Cardiac muscle cell (in vitro differentiated cells and primary cell): ENCODE data around the gene HSD17B12. TPM values are rescaled to one million over a fixed set of nuclear protein-coding genes. Genes with fewer than 3 reads are reported as not detected.
"Not testable (repeated sequence)": the region's sequence is repeated elsewhere in the genome, so short reads cannot be mapped to it uniquely, and the experiment has no call there.

ENCODE experiments used
- DNase-seq, 2 donors: peaks; one replicate each; pipeline versions ENCODE4 v3.0.0 to v3.0.0-alpha.2; 2010 to 2017; ENCODE audit warnings: low read depth in 1 of 2, low spot score in 1 of 2
- H3K27ac ChIP-seq: fragments of 200-600 bp; sonication (generic); 2 replicates; pipeline ENCODE4 v1.5.1; 2016
- H3K27me3 ChIP-seq: fragments of 200-600 bp; sonication (generic); 2 replicates; pipeline ENCODE4 v1.6.0; 2016; ENCODE audit warnings: control low read depth
- H3K36me3 ChIP-seq: fragments of 200-600 bp; sonication (generic); 2 replicates; pipeline ENCODE4 v1.5.1; 2016; ENCODE audit warnings: control low read depth
- H3K4me1 ChIP-seq: fragments of 200-600 bp; sonication (generic); 2 replicates; pipeline ENCODE4 v1.8.1; 2017; ENCODE audit warnings: low read depth, mild to moderate bottlenecking, mixed run types
- H3K4me3 ChIP-seq: fragments of 200-600 bp; sonication (generic); 2 replicates; pipeline ENCODE4 v1.5.1; 2016; ENCODE audit warnings: mild to moderate bottlenecking
- H3K9me3 ChIP-seq: fragments of 200-600 bp; sonication (generic); 2 replicates; pipeline ENCODE4 v1.5.1; 2017; ENCODE audit warnings: low read depth, mild to moderate bottlenecking, control low read depth
- polyA plus RNA-seq: library from polyadenylated mRNA; unstranded; fragments of >200 nt; fragmentation: Nextera tagmentation; extraction: Ambion mirVana; gene quantifications from 2 replicates; pipeline ENCODE4 v1.2.1, GENCODE V29; 2016
- total RNA-seq: library from RNA; depleted of rRNA; stranded (reverse); fragments of >200 nt; gene quantifications from 2 replicates; pipeline ENCODE4 v1.2.3, GENCODE V29; 2016
- TF ChIP-seq, protein P1 (sequence below): IDR thresholded peaks from 2 replicates; pipeline ENCODE4 v1.5.1; 2012; ENCODE audit warnings: low read depth, mild to moderate bottlenecking, low read length

HSD17B12 gene
- total and polyA plus RNA-seq, 2 experiments from 2014 or later = 68.9 to 89.0 TPM

DNA sequence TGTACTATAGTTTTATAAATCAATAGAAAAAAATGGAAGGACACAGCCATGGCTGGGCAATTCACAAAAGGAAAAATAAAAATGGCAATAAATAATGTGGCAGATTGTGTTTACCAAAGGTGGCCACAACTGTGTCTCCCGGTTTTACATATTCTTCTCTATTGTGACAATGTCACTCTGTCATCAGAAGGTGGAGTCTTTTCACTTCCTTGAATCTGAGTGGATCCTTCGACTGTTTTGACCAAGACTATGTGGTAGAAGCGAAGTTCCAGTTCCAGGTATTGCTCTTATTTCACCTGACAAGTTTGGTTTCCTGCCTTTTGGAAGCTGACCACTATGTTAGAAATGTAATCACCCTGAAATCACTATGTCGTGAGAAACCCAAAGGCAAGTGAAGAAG lies 31.0 kb upstream of the HSD17B12 start:
- H3K27ac ChIP-seq = no peak overlapping the region
- no peak overlapping the region for H3K4me3 ChIP-seq
- peaks cover 3% of the 10 kb centered on the region for H3K4me1 ChIP-seq
- no peaks in the 10 kb centered on the region for H3K36me3 ChIP-seq
- H3K9me3 ChIP-seq = no peaks in the 10 kb centered on the region
- TF ChIP-seq, protein P1, sequence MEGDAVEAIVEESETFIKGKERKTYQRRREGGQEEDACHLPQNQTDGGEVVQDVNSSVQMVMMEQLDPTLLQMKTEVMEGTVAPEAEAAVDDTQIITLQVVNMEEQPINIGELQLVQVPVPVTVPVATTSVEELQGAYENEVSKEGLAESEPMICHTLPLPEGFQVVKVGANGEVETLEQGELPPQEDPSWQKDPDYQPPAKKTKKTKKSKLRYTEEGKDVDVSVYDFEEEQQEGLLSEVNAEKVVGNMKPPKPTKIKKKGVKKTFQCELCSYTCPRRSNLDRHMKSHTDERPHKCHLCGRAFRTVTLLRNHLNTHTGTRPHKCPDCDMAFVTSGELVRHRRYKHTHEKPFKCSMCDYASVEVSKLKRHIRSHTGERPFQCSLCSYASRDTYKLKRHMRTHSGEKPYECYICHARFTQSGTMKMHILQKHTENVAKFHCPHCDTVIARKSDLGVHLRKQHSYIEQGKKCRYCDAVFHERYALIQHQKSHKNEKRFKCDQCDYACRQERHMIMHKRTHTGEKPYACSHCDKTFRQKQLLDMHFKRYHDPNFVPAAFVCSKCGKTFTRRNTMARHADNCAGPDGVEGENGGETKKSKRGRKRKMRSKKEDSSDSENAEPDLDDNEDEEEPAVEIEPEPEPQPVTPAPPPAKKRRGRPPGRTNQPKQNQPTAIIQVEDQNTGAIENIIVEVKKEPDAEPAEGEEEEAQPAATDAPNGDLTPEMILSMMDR = no peak
- H3K27me3 ChIP-seq = no peaks in the 10 kb centered on the region
- DNase-seq = no peak

DNA sequence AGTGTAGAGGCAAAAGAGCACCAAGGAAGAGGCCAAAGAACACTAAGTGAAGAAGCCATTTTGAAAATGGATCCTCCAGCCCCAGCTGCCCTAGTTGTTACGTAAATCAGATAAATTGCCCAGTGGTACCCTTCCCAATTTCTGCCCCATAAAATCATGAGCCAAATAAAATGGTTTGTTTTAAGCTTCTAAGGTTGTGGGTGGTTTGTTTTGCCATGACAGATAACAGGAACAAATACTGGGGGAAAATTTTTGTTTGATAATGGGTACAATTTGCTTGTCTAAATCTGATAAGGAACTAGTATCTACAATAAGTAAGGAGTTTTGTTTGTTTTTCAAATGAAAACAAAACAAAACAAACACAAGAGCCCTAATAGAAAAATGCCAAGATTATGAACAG lies 30.6 kb upstream of the HSD17B12 start:
- H3K9me3 ChIP-seq = no peaks in the 10 kb centered on the region
- TF ChIP-seq, protein P1 = no peak

DNA sequence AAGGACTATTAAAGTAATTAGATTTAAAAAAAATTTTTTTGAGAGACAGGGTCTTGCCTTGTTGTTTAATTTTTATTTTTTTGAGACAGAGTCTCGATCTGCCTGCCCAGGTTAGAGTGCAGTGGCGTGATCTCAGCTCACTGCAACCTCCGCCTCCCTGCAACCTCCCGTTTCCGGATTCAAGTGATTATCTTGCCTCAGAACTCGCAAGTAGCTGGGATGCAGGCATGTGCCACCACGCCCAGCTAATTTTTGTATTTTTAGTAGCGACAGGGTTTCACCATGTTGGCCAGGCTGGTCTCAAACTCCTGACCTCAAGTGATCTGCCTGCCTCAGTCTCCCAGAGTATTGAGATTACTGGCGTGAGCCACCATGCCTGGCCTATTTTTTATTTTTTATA lies 17.5 kb upstream of the HSD17B12 start:
- H3K36me3 ChIP-seq, H3K27me3 ChIP-seq, DNase-seq, H3K27ac ChIP-seq, H3K4me3 ChIP-seq, H3K9me3 ChIP-seq, H3K4me1 ChIP-seq: not testable (repeated sequence)

More for the DNA sequence above, 30.6 kb upstream of the HSD17B12 start:
- H3K4me3 ChIP-seq = no peak overlapping the region
- no peaks in the 10 kb centered on the region for H3K27me3 ChIP-seq
- no peak for DNase-seq
- H3K4me1 ChIP-seq = peaks cover 1% of the 10 kb centered on the region
- no peaks in the 10 kb centered on the region for H3K36me3 ChIP-seq
- H3K27ac ChIP-seq = no peak overlapping the region

DNA sequence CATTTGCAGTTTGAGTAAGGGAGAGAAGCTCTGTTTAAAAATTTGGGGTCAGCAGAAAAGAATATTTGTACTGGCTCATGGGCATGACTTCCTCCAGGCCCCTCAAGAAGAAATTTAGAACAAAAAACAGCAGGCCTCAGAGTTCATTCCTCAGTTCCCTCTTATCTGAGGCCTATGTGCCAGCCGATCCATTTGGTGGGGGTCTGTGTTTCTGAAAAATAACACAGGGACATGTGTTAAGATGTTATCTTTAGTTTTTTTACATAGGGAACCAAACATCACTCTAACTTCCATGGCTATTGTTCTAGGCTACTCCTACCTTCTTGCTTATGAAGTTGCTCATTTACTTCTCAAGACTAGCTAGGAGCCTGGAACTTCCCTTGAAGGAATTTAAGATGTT lies 16.2 kb upstream of the HSD17B12 start:
- H3K4me3 ChIP-seq = no peak overlapping the region
- H3K9me3 ChIP-seq = no peaks in the 10 kb centered on the region
- H3K36me3 ChIP-seq = no peaks in the 10 kb centered on the region
- no peak overlapping the region for H3K27ac ChIP-seq
- DNase-seq = no peak
- TF ChIP-seq, protein P1 = no peak
- H3K4me1 ChIP-seq = no peaks in the 10 kb centered on the region
- no peaks in the 10 kb centered on the region for H3K27me3 ChIP-seq

DNA sequence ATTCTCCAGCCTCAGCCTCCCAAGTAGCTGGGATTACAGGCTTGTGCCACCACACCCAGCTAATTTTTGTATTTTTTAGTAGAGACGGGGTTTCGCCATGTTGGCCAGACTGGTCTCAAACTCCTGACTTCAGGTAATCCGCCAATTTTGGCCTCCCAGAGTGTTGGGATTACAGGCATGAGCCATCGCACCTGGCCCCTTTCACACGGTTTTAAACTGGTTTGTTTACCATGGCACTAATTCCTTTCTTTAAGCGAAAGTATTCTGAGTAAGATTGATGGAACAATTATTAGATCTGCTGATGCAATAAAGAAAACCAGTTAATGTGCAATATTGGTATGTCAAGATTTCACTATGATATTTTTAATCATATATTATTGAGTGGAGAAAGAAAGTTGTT lies 9.3 kb upstream of the HSD17B12 start:
- not testable (repeated sequence) for H3K9me3 ChIP-seq, DNase-seq, H3K4me1 ChIP-seq

DNA sequence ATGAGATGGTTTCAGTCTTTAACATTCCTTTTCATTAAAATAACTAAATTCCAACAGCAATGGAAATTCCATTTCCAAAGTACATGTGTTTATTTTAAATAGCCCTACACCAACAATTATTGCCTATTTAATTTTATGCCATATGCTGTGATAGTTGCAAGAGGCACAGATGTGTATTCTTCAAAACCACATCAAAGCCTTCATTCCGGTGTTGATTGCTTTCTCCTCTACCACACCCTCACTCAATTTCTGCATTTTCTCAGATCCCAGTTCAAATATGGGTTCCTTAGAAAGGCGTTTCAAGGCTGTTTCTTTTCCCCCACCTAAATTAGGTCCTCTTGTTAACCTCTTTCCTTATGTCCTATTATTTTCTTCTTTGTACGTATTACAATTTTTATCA lies 6.0 kb upstream of the HSD17B12 start:
- no peak overlapping the region for H3K27ac ChIP-seq
- no peaks in the 10 kb centered on the region for H3K9me3 ChIP-seq
- no peak overlapping the region for H3K4me3 ChIP-seq
- H3K4me1 ChIP-seq = no peaks in the 10 kb centered on the region
- no peaks in the 10 kb centered on the region for H3K36me3 ChIP-seq
- no peaks in the 10 kb centered on the region for H3K27me3 ChIP-seq
- TF ChIP-seq, protein P1 = no peak
- no peak for DNase-seq

More for the DNA sequence above, 9.3 kb upstream of the HSD17B12 start:
- H3K27me3 ChIP-seq, H3K36me3 ChIP-seq, H3K4me3 ChIP-seq, H3K27ac ChIP-seq: not testable (repeated sequence)

DNA sequence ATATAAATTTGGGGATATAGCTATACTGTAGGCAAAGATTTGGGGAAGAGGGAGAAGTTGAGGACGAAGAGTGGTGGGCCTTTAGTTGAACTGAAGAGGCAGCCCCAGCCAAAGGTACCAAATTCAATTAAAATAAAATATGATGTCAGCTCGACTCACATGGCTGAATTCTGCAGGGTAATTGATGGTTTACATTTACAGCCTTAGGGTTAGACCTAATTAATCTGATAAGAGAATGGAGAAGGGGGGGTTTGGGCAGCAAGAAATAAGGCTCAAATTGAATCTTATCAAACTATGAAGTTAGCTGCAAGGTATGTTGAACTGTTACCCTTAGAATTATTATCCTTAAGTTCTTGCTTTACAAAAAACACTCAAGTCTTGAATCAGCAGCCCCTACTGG lies 3.6 kb upstream of the HSD17B12 start:
- H3K27ac ChIP-seq = no peak overlapping the region
- TF ChIP-seq, protein P1 = no peak
- DNase-seq = no peak
- H3K27me3 ChIP-seq = no peaks in the 10 kb centered on the region
- H3K4me3 ChIP-seq = no peak overlapping the region
- H3K36me3 ChIP-seq = no peaks in the 10 kb centered on the region
- no peaks in the 10 kb centered on the region for H3K9me3 ChIP-seq
- H3K4me1 ChIP-seq = no peaks in the 10 kb centered on the region
